ENCODE results near the gene HOXC10. TPM values are rescaled to one million over a fixed set of nuclear protein-coding genes. Genes with fewer than 3 reads are reported as not detected.

Gene HOXC10
- total RNA-seq, 1 donor from 2014 or later = not detected

DNA sequence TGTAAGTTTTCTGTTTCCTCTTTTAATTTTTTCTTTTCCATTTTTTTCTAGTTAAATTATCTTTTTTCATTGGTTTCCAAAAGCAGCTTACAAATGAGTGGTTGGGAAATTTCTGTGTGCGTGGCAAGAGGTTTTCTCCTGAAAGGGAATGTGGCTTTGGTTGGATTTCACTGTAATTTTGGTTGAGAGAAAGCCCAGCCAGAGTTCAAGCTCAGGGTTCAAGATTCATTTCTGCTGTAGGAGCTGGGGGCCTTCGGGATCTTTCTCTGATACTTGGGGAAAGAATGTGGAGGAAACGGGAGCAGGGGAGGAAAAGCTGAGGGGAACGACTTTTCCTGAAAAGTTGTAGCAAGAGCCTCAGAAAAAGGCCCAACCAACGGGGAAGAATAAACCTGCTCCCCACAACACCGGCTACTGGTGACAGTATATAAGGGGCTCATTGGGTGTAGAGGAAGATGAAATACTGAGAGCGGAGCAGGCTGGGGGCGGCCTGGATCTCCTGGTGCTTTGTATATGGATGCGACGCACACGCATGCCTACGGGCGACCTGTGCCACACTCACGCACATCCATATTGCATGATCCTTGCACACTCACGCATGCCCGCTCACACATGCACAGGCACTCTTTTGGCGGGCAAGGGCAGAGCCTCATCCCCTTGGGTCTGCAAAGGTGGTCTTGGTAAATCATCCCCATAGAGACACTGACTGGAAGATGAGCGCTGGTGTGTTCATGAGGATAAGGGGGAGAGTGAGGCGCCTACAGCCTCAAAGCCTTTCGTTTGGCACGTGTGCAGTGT is 1.9 kb downstream of the HOXC10 start:
- Histone ChIP-seq H3K4me1 (peaks cover 23% of the 10 kb centered on the region), H3K4me3 (no peak overlapping the region), H3K9me3 (no peaks in the 10 kb centered on the region), H3K27me3 (ENCODE audit: low read depth) (peaks cover 100% of the 10 kb centered on the region), H3K36me3 (no peaks in the 10 kb centered on the region), H3K27ac (no peak overlapping the region)
- DNase-seq (no peak), ATAC-seq (no peak)
- TF ChIP-seq, protein P1, sequence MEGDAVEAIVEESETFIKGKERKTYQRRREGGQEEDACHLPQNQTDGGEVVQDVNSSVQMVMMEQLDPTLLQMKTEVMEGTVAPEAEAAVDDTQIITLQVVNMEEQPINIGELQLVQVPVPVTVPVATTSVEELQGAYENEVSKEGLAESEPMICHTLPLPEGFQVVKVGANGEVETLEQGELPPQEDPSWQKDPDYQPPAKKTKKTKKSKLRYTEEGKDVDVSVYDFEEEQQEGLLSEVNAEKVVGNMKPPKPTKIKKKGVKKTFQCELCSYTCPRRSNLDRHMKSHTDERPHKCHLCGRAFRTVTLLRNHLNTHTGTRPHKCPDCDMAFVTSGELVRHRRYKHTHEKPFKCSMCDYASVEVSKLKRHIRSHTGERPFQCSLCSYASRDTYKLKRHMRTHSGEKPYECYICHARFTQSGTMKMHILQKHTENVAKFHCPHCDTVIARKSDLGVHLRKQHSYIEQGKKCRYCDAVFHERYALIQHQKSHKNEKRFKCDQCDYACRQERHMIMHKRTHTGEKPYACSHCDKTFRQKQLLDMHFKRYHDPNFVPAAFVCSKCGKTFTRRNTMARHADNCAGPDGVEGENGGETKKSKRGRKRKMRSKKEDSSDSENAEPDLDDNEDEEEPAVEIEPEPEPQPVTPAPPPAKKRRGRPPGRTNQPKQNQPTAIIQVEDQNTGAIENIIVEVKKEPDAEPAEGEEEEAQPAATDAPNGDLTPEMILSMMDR (IDR thresholded peaks at IDR 0.05) = no peak
- intact Hi-C loops (cut with DNase I) = no loop called here

GRCh38 chr12:53987787-53988230 is 2.9 kb downstream of the HOXC10 start:
- TF ChIP-seq, protein P1 (IDR thresholded peaks at IDR 0.05) = no peak
- H3K4me3 ChIP-seq = no peak overlapping the region
- peaks cover 23% of the 10 kb centered on the region for H3K4me1 ChIP-seq
- DNase-seq (no peak), ATAC-seq (no peak)
- H3K27me3 ChIP-seq (ENCODE audit: low read depth) = peaks cover 100% of the 10 kb centered on the region
- no peaks in the 10 kb centered on the region for H3K9me3 ChIP-seq
- intact Hi-C loops (cut with DNase I) = no loop called here
- H3K36me3 ChIP-seq = no peaks in the 10 kb centered on the region
- H3K27ac ChIP-seq = no peak overlapping the region

DNA sequence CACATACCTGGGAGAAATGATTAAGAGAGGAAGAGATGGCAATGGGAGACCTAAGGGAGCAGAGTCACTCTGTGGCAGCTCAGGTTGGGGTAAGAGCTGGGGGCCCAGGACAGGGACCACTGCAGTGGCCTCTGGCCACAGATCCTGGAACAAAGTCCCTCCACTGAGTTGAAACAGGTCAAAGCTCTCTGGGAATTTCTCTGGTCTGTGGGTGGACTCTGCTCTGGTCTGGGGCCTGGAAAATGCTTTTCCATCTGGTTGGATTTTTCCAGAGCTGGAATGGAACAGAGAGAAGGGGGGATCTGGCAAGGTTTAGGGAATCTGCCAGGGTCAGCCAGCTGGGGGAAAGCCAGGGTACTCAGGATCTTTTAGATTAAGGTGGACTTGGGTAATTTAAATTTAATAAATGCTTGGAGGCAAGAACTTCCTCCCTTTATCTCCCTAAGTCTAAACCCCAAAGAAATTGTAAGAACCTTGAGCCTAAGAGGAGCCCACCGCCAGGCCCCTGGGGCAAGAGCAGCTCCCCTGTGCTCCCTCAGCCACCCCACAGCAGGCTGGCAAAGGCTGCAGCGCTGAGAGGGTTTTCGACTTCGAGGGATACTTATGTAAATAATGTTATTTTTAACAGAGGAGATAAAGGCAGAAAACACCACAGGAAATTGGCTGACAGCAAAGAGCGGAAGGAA is 3.7 kb downstream of the HOXC10 start:
- peaks cover 23% of the 10 kb centered on the region for H3K4me1 ChIP-seq
- DNase-seq (no peak), ATAC-seq (no peak)
- no peaks in the 10 kb centered on the region for H3K36me3 ChIP-seq
- intact Hi-C loops (cut with DNase I) = no loop called here
- H3K27me3 ChIP-seq (ENCODE audit: low read depth) = peaks cover 100% of the 10 kb centered on the region
- H3K4me3 ChIP-seq = no peak overlapping the region
- no peak overlapping the region for H3K27ac ChIP-seq
- TF ChIP-seq, protein P1 (IDR thresholded peaks at IDR 0.05) = no peak
- no peaks in the 10 kb centered on the region for H3K9me3 ChIP-seq

GRCh38 chr12:53989227-53990113 is 4.5 kb downstream of the HOXC10 start:
- Histone ChIP-seq H3K27ac (no peak overlapping the region), H3K36me3 (no peaks in the 10 kb centered on the region), H3K4me1 (peaks cover 28% of the 10 kb centered on the region), H3K9me3 (no peaks in the 10 kb centered on the region), H3K27me3 (ENCODE audit: low read depth) (peaks cover 100% of the 10 kb centered on the region), H3K4me3 (no peak overlapping the region)
- TF ChIP-seq, protein P1 (IDR thresholded peaks at IDR 0.05) = no peak
- DNase-seq = no peak
- intact Hi-C loops (cut with DNase I) = no loop called here
- no peak for ATAC-seq
